Karpas-422 (cell line): ENCODE results near the gene RBBP6. TPM values are rescaled to one million over a fixed set of nuclear protein-coding genes. Genes with fewer than 3 reads are reported as not detected.

Source experiments
- DNase-seq: peaks from one replicate; pipeline ENCODE4 v3.0.0-alpha.2; 2015
- H2AFZ ChIP-seq: fragments of 200-600 bp; sonication (generic); 2 replicates; pipeline ENCODE4 v1.6.1; 2014; ENCODE audit warnings: antibody characterized with exemption, low read length, mixed read lengths
- H3K27ac ChIP-seq: fragments of 200-600 bp; sonication (generic); 2 replicates; pipeline ENCODE4 v1.5.1; 2014; ENCODE audit warnings: mild to moderate bottlenecking, low read length, moderate library complexity
- H3K27me3 ChIP-seq: fragments of 200-600 bp; sonication (generic); 2 replicates; pipeline ENCODE4 v1.6.1; 2014; ENCODE audit warnings: low read length, mixed read lengths
- H3K36me3 ChIP-seq: fragments of 200-600 bp; sonication (generic); 2 replicates; pipeline ENCODE4 v1.6.1; 2014; ENCODE audit warnings: low read length, mixed read lengths; ENCODE audit not compliant: insufficient read depth
- H3K4me1 ChIP-seq: fragments of 200-600 bp; sonication (generic); 2 replicates; pipeline ENCODE4 v1.6.1; 2014; ENCODE audit warnings: mild to moderate bottlenecking, low read length, mixed read lengths
- H3K4me2 ChIP-seq: fragments of 200-600 bp; sonication (generic); 2 replicates; pipeline ENCODE4 v1.6.1; 2014; ENCODE audit warnings: low read length, low read depth, mild to moderate bottlenecking; ENCODE audit not compliant: poor library complexity, severe bottlenecking
- H3K4me3 ChIP-seq: fragments of 200-600 bp; sonication (generic); 2 replicates; pipeline ENCODE4 v1.5.1; 2014; ENCODE audit warnings: mild to moderate bottlenecking, antibody characterized with exemption, low read length, mixed read lengths
- H3K79me2 ChIP-seq: fragments of 200-600 bp; sonication (generic); 2 replicates; pipeline ENCODE4 v1.6.1; 2014; ENCODE audit warnings: mild to moderate bottlenecking, low read length, mixed read lengths
- H3K9ac ChIP-seq: fragments of 200-600 bp; sonication (generic); 2 replicates; pipeline ENCODE4 v1.6.0; 2014; ENCODE audit warnings: low read length
- H3K9me2 ChIP-seq: fragments of 200-600 bp; sonication (generic), shearing (Covaris generic); replicated peaks from 2 replicates; pipeline ENCODE4 v1.6.0; 2014; ENCODE audit warnings: mild to moderate bottlenecking, low read length, moderate library complexity; ENCODE audit not compliant: insufficient read depth
- H3K9me3 ChIP-seq: fragments of 300-700, 200-600 bp; sonication (generic); 2 replicates; pipeline ENCODE4 v1.6.1; 2014; ENCODE audit warnings: low read length, mixed read lengths
- H4K20me1 ChIP-seq: fragments of 200-600 bp; sonication (generic); 2 replicates; pipeline ENCODE4 v1.6.1; 2014; ENCODE audit warnings: mild to moderate bottlenecking, antibody characterized with exemption, low read length, low read depth; ENCODE audit not compliant: insufficient read depth
- total RNA-seq: library from RNA; depleted of rRNA; stranded (reverse); fragments of >200 nt; shearing (Covaris generic); gene quantifications from 2 replicates; pipeline ENCODE4 v1.2.3, GENCODE V29; 2014; ENCODE audit warnings: low replicate concordance

RBBP6 gene
- total RNA-seq, 1 experiment from 2014 or later = 45.5 TPM

DNA sequence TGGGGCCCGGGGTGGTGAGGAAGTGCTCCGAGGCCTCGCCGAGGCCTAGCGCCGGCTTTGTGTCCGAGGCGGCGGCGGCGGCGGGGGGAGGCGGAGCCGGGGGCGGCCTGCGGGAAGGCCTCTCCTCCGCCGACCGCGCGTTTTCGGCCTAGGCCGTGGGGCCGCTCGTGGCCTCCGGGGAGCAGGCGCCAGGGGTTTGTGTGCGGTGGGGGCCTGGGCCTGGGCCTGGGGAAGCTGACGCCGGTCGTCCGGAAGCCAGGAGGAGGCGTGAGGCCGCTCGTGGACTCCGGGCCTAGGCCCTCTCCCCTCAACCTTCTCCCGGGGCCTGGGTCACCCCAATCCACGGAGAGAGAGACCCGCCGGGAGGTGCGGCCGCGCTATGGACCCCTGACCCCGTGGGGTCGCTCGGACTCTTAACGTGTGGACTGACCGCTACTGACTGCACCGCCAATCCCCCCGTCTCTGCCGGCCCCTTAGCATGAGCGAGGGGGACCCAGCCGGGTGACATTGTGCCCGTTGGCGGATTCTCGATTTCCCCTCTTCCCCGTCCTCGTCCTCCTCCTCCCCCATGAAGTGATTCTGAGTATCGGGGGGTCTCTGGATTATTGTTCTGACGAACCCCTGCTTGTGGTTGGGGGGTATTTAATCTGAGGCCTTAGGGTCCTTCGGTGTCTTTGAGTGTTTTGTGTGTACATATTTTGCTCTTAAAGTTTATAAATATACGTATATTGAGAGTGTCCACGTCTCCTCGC, 660 bp downstream of the RBBP6 start:
- peak; percentile 83 for DNase-seq
- Histone ChIP-seq H3K36me3 (peaks cover 30% of the 10 kb centered on the region), H3K4me3 (peak overlapping the region; percentile 97), H3K9ac (peak overlapping the region; percentile 99), H2AFZ (no peak overlapping the region), H3K4me1 (peaks cover 41% of the 10 kb centered on the region), H3K79me2 (peaks cover 57% of the 10 kb centered on the region), H3K27me3 (no peaks in the 10 kb centered on the region), H3K9me3 (no peaks in the 10 kb centered on the region), H3K9me2 (no peaks in the 10 kb centered on the region), H4K20me1 (peaks cover 51% of the 10 kb centered on the region), H3K4me2 (peak overlapping the region; percentile 95), H3K27ac (peak overlapping the region; percentile 80)

DNA sequence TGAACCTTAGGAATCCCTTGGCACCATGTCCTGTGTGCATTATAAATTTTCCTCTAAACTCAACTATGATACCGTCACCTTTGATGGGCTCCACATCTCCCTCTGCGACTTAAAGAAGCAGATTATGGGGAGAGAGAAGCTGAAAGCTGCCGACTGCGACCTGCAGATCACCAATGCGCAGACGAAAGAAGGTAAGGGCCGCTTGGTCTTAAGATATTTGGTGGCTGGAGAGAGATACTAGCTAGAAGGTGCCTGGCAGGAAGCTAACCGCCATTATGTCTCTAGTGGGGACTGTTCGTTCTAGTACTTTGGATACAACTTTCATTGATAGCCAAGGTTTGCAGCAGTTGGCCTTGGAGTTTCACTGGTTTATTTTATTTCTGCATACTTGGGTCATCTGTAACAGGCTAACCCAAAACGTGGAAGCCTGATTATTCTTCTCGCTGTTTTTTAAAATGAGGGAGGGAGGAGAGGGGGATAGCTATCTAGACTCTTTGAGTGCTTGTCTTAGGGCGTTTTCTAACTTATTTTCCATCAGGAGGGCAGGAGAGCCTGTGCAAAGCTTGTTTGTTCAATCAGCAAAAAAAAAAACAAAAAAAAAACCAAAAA, 1.3 kb downstream of the RBBP6 start:
- Histone ChIP-seq H2AFZ (no peak overlapping the region), H3K4me3 (peak overlapping the region; percentile 97), H3K9ac (peak overlapping the region; percentile 99), H3K27me3 (no peaks in the 10 kb centered on the region), H3K9me2 (no peaks in the 10 kb centered on the region), H4K20me1 (peaks cover 56% of the 10 kb centered on the region), H3K9me3 (no peaks in the 10 kb centered on the region), H3K36me3 (peaks cover 35% of the 10 kb centered on the region), H3K27ac (peak overlapping the region; percentile 80), H3K4me2 (peak overlapping the region; percentile 95), H3K4me1 (peaks cover 41% of the 10 kb centered on the region), H3K79me2 (peaks cover 64% of the 10 kb centered on the region)
- DNase-seq = peak; percentile 63

DNA sequence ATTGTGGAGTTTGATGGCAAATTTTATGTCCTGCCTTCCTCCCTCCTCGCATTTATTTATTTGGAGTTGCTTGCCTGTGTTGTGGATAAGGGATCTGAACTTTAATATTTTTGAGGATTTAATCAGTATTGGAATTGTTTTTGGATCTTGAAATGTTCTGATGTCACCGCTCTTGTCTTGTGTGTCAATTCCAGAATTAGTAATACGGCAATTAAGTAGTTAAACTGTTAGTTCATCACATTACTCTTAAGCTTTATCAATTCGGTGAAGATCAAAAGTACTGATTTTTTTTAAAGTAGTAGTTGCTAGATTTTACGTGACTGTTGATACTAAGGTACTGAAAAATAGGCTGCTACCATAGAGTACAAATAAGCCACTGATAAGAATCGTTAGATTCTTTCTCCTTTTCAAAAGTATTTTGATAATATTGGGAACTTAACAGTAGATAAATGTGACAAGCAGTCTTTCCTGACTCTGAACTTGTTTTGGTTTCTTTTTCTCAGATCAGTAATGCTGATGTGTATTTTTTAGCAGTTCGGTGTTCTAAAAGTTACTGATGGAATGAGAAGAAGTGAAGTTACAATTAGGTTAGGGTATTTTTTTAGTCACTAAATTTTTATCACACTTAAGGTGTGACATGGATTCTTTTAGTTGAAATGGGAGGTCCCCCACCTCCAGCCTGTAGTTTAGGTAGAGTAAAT, 2.0 kb downstream of the RBBP6 start:
- H3K36me3 ChIP-seq = peaks cover 42% of the 10 kb centered on the region

DNA sequence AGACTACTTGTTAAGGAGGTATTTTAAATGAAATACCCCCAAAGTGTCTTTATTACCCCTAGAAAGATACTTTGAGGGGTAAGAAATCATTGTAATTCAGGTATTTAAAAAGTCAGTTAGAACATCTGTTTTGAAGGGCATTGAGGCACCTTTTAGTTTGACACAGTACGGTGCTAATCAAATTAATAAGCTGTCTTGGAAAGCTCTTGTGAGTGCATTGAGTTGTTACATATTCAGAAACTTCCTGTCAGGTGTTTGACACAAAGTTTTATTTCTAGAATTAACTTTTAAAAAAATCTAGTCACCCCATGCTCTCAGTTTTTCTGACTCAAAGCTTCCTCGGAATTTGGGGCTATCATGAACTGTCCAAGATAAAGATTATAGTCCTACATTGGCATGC, 4.6 kb downstream of the RBBP6 start:
- Histone ChIP-seq H3K4me1 (peaks cover 35% of the 10 kb centered on the region), H3K9ac (no peak overlapping the region), H3K4me2 (peak overlapping the region; percentile 95), H2AFZ (no peak overlapping the region), H4K20me1 (peaks cover 68% of the 10 kb centered on the region), H3K9me2 (no peaks in the 10 kb centered on the region), H3K27ac (peak overlapping the region; percentile 24; the same call in 1 of the 2 replicates), H3K79me2 (peaks cover 95% of the 10 kb centered on the region), H3K4me3 (peak overlapping the region; percentile 28; the same call in 1 of the 2 replicates), H3K36me3 (peaks cover 63% of the 10 kb centered on the region), H3K27me3 (no peaks in the 10 kb centered on the region), H3K9me3 (no peaks in the 10 kb centered on the region)
- DNase-seq = peak; percentile 55

More for the DNA sequence above, 2.0 kb downstream of the RBBP6 start:
- Histone ChIP-seq H3K9me2 (no peaks in the 10 kb centered on the region), H3K79me2 (peaks cover 70% of the 10 kb centered on the region), H3K27ac (no peak overlapping the region), H3K9me3 (no peaks in the 10 kb centered on the region), H3K4me2 (peak overlapping the region; percentile 95), H3K4me3 (peak overlapping the region; percentile 97), H3K27me3 (no peaks in the 10 kb centered on the region), H3K4me1 (peaks cover 41% of the 10 kb centered on the region), H4K20me1 (peaks cover 62% of the 10 kb centered on the region), H2AFZ (no peak overlapping the region), H3K9ac (peak overlapping the region; percentile 99)
- DNase-seq = no peak

DNA sequence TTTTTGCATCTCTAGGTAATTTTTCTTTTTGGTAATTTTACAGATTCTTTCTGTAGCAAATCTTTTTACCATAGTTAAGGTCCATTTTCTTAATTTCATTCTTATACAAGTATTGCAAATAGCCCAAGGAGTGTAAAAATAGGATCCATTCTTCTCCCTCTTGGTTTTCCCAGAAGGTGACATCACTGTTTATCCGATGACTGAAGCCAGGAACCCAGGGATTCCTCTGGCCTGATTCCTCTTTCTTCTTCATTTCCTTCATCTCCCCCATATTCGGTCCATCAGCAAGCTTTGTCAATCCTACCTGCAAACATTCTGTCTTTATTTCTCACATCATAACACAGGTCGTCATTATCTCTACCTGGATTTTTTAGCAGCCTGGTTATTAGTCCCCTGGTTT, 5.3 kb downstream of the RBBP6 start:
- Histone ChIP-seq H3K27ac (no peak overlapping the region), H3K9ac (no peak overlapping the region)

DNA sequence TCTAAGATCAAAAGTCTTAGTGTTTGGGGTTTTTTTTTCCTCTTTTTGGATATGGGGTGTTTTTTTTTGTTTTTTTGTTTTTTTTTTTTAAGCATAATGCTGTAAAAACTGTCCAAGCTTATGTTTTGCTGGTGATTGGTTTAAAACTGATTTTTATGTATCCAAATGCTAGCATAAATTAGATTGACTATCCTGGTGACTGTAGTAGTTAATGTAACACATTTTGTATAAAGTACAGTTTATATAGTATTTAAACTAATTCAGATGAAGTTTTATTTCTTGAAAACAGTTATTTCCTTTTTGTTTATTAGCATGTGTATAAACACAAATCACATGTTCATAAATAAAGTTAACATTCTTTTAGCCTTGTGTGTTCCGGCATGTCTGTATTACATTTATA, 10.9 kb downstream of the RBBP6 start:
- no peak overlapping the region for H2AFZ ChIP-seq
- no peaks in the 10 kb centered on the region for H3K9me2 ChIP-seq
- no peaks in the 10 kb centered on the region for H3K27me3 ChIP-seq
- H3K27ac ChIP-seq = no peak overlapping the region
- peaks cover 93% of the 10 kb centered on the region for H3K79me2 ChIP-seq
- no peak for DNase-seq
- peaks cover 82% of the 10 kb centered on the region for H3K36me3 ChIP-seq
- H4K20me1 ChIP-seq = peaks cover 24% of the 10 kb centered on the region
- H3K4me2 ChIP-seq = no peak overlapping the region
- no peaks in the 10 kb centered on the region for H3K4me1 ChIP-seq
- no peak overlapping the region for H3K4me3 ChIP-seq
- H3K9ac ChIP-seq = no peak overlapping the region
- no peaks in the 10 kb centered on the region for H3K9me3 ChIP-seq

More for the DNA sequence above, 5.3 kb downstream of the RBBP6 start:
- H3K4me1 ChIP-seq = peaks cover 35% of the 10 kb centered on the region
- no peak for DNase-seq
- H3K79me2 ChIP-seq = peaks cover 99% of the 10 kb centered on the region
- H3K27me3 ChIP-seq = no peaks in the 10 kb centered on the region
- no peaks in the 10 kb centered on the region for H3K9me3 ChIP-seq
- peak overlapping the region; percentile 95 for H3K4me2 ChIP-seq
- peaks cover 68% of the 10 kb centered on the region for H4K20me1 ChIP-seq
- no peak overlapping the region for H2AFZ ChIP-seq
- no peak overlapping the region for H3K4me3 ChIP-seq
- no peaks in the 10 kb centered on the region for H3K9me2 ChIP-seq
- H3K36me3 ChIP-seq = peaks cover 70% of the 10 kb centered on the region

DNA sequence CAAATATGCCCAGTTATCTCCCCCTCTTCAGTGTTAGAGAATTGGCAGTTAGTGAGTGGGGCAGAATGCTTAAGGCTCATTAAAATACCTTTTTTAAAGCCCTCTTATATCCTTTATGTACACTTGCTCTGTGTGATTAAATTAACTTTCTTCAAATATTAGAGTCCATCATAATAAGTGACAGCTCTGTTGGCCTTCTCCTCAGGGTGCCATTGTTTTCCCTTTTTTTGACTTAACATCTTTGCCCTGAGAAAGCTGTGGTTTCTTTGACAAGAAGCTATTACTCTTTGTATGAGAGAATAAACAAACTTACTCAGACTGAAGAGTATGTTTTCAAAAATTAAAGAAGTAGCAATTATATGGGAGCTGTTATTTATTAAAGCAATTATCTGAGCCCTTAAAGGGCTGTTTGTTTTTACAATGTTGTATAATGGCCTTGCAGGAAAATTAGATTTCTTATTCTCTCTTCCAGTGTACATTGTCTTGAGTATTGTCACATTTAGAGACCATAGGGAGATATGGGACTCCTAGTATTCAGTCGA, 13.4 kb downstream of the RBBP6 start:
- Histone ChIP-seq H3K27me3 (no peaks in the 10 kb centered on the region), H3K36me3 (peaks cover 83% of the 10 kb centered on the region), H3K9ac (no peak overlapping the region), H3K9me3 (no peaks in the 10 kb centered on the region), H3K79me2 (peaks cover 88% of the 10 kb centered on the region), H3K4me3 (no peak overlapping the region), H2AFZ (no peak overlapping the region), H4K20me1 (peaks cover 12% of the 10 kb centered on the region), H3K27ac (no peak overlapping the region), H3K4me1 (peaks cover 4% of the 10 kb centered on the region; the same call in 1 of the 2 replicates), H3K9me2 (no peaks in the 10 kb centered on the region), H3K4me2 (no peak overlapping the region)
- no peak for DNase-seq

DNA sequence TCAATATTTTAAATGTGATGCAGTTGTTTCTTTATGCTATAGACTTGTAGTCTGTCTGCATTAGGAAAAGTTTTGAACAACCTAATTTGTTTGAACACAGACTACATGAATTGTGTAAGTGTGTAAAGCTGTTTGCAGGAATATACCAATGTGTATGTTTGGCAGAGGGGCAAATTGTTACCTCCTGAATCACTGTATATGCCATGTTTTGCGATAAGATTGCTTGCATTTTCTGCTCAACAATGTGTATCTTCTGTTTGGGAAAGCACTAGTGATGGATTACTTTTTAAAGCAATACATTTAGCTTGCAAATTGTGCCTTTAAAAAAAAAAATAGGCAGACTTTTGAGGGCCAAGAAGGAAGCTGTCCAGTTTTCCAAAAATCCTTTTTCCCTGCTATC, 14.6 kb downstream of the RBBP6 start:
- Histone ChIP-seq H3K4me1 (peaks cover 5% of the 10 kb centered on the region; the same call in 1 of the 2 replicates), H3K27ac (no peak overlapping the region), H3K9ac (no peak overlapping the region), H4K20me1 (peaks cover 12% of the 10 kb centered on the region), H3K4me2 (no peak overlapping the region), H3K79me2 (peaks cover 82% of the 10 kb centered on the region), H3K4me3 (no peak overlapping the region), H2AFZ (no peak overlapping the region), H3K36me3 (peaks cover 81% of the 10 kb centered on the region), H3K27me3 (no peaks in the 10 kb centered on the region), H3K9me3 (no peaks in the 10 kb centered on the region), H3K9me2 (no peaks in the 10 kb centered on the region)
- DNase-seq = no peak
